GM12878 (cell line): ENCODE data around the gene CYB5B. TPM values are rescaled to one million over a fixed set of nuclear protein-coding genes. Genes with fewer than 3 reads are reported as not detected.

Experiments used
- FOXK2 ChIP-seq: fragments of 450-650 bp; IDR thresholded peaks from 2 replicates; pipeline ENCODE4 v1.6.1; 2017; ENCODE audit warnings: mild to moderate bottlenecking, moderate library complexity
- MLLT1 ChIP-seq: fragments of 450-650 bp; IDR thresholded peaks from 2 replicates; pipeline ENCODE4 v1.6.1; 2016; ENCODE audit warnings: mild to moderate bottlenecking
- STAT1 ChIP-seq: fragments of 450-650 bp; conservative IDR thresholded peaks from 2 replicates; pipeline ENCODE4 v1.6.1; 2014; ENCODE audit warnings: antibody characterized with exemption, mild to moderate bottlenecking
- ZBTB40 ChIP-seq: fragments of 450-650 bp; IDR thresholded peaks from 2 replicates; pipeline ENCODE4 v1.6.1; 2016; ENCODE audit warnings: mild to moderate bottlenecking, moderate library complexity, borderline replicate concordance
- ZNF592 ChIP-seq: fragments of 450-650 bp; IDR thresholded peaks from 2 replicates; pipeline ENCODE4 v1.6.1; 2017; ENCODE audit warnings: mild to moderate bottlenecking, moderate library complexity
- polyA plus RNA-seq, 11 experiments: library from polyadenylated mRNA; depleted of rRNA in 4 of 11; unstranded in 6 of 11; stranded (reverse) in 5 of 11; fragments of >200 nt; fragmentation: Nextera tagmentation in 4 of 11; fragmentation: Illumina TruSeq in 1 of 11; extraction: Ambion mirVana in 4 of 11; extraction: Trizol in 1 of 11; gene quantifications; 1 replicate in 1 of 11; 2 replicates in 10 of 11; pipeline versions ENCODE4 v1.2.1 to v1.2.3, GENCODE V29; 2011 to 2016; ENCODE audit warnings: inconsistent platforms in 2 of 11, missing spikeins in 2 of 11, low read depth in 1 of 11
- total RNA-seq, 4 experiments: library from RNA; depleted of rRNA in 3 of 4; stranded (reverse); fragments of >200 nt in 3 of 4; fragmentation: Illumina TruSeq in 1 of 4; extraction: Trizol in 1 of 4; gene quantifications; 2 replicates each; pipeline versions ENCODE4 v1.2.1 to v1.2.3, GENCODE V29; 2013 to 2021

CYB5B gene
- total and polyA plus RNA-seq, 10 of the 15 experiments (the other 5 are each of a cell fraction or from before 2014, with no cell fraction given) = 145 to 305 (median 179) TPM

- no peak for TF ChIP-seq ZBTB40
- no peak for TF ChIP-seq FOXK2
- no peak for TF ChIP-seq MLLT1
- no peak for TF ChIP-seq STAT1
- TF ChIP-seq ZNF592 = no peak
Observed at GRCh38 chr16:69412287-69412686, 12.1 kb upstream of the CYB5B start (continued).
